Karpas-422 (cell line): ENCODE results near the gene GRWD1. TPM values are rescaled to one million over a fixed set of nuclear protein-coding genes. Genes with fewer than 3 reads are reported as not detected.

Source experiments
- total RNA-seq: library from RNA; depleted of rRNA; stranded (reverse); fragments of >200 nt; shearing (Covaris generic); gene quantifications from 2 replicates; pipeline ENCODE4 v1.2.3, GENCODE V29; 2014; ENCODE audit warnings: low replicate concordance; rRNA removed

The GRWD1 gene
- total RNA-seq, 1 experiment from 2014 or later: 15.9 TPM

Other genes starting within 250 kb of the GRWD1 start
- 72.3 and 137 TPM in 2 replicates for gene CARD8, start 190.1 kb upstream of the GRWD1 start, total RNA-seq
- gene ZNF114, start 175.9 kb upstream of the GRWD1 start, total RNA-seq: not detected in 2 replicates
- gene EMP3, start 120.4 kb upstream of the GRWD1 start, total RNA-seq: 64.7 and 77.3 TPM in 2 replicates
- gene TMEM143, start 82.0 kb upstream of the GRWD1 start, total RNA-seq: 7.8 and 10.4 TPM in 2 replicates
- gene SYNGR4, start 81.6 kb upstream of the GRWD1 start, total RNA-seq: not detected in 2 replicates
- 39.5 and 53.7 TPM in 2 replicates for gene KDELR1, start 54.4 kb upstream of the GRWD1 start, total RNA-seq
- not detected in 2 replicates for gene GRIN2D, start 52.3 kb upstream of the GRWD1 start, total RNA-seq
- 0.69 and 1.1 TPM in 2 replicates for gene KCNJ14, start 9.6 kb downstream of the GRWD1 start, total RNA-seq
- gene CYTH2, start 23.4 kb downstream of the GRWD1 start, total RNA-seq: 32.5 and 60.4 TPM in 2 replicates
- gene LMTK3, start 65.9 kb downstream of the GRWD1 start, total RNA-seq: 0.54 TPM in 1 of 2 replicates, not detected in the other
- gene SULT2B1, start 106.2 kb downstream of the GRWD1 start, total RNA-seq: not detected in 2 replicates
- not detected in 2 replicates for gene SPACA4, start 160.8 kb downstream of the GRWD1 start, total RNA-seq
- 1.0 and 1.2 TPM in 2 replicates for gene FAM83E, start 169.1 kb downstream of the GRWD1 start, total RNA-seq
- 3,031 and 4,148 TPM in 2 replicates for gene RPL18, start 173.2 kb downstream of the GRWD1 start, total RNA-seq
- 23.0 and 30.6 TPM in 2 replicates for gene SPHK2, start 173.5 kb downstream of the GRWD1 start, total RNA-seq
- 8.5 and 16.4 TPM in 2 replicates for gene DBP, start 191.4 kb downstream of the GRWD1 start, total RNA-seq
- gene CA11, start 200.2 kb downstream of the GRWD1 start, total RNA-seq: not detected in 2 replicates
- gene NTN5, start 227.0 kb downstream of the GRWD1 start, total RNA-seq: 0.83 TPM in 1 of 2 replicates, not detected in the other
- not detected in 2 replicates for gene FUT2, start 250.0 kb downstream of the GRWD1 start, total RNA-seq